Activated T-helper 17 cell treated with anti-CD3 and anti-CD28 coated beads, Interleukin-2, amount 50 U/mL, for 72 hours (primary cell): ENCODE results near the gene CLDN16. TPM values are rescaled to one million over a fixed set of nuclear protein-coding genes. Genes with fewer than 3 reads are reported as not detected.

Experiments
- ATAC-seq: fragments of 150-1000 bp; cut with Tn5 transposase; replicated peaks from 2 replicates; pipeline ENCODE4 v1.10.0; 2021; ENCODE audit warnings: mild to moderate bottlenecking, moderate library complexity
- H3K27ac Mint-ChIP-seq: one replicate; pipeline ENCODE4 v1.8.0; 2022; ENCODE audit warnings: mixed read lengths
- H3K27me3 Mint-ChIP-seq: one replicate; pipeline ENCODE4 v1.8.0; 2022; ENCODE audit warnings: mixed read lengths
- H3K36me3 Mint-ChIP-seq: one replicate; pipeline ENCODE4 v1.8.0; 2022; ENCODE audit warnings: low read depth, mild to moderate bottlenecking, mixed read lengths
- H3K4me1 Mint-ChIP-seq: one replicate; pipeline ENCODE4 v1.8.0; 2022; ENCODE audit warnings: mixed read lengths
- H3K4me3 Mint-ChIP-seq: one replicate; pipeline ENCODE4 v1.8.0; 2022; ENCODE audit warnings: mild to moderate bottlenecking, mixed read lengths
- H3K9me3 Mint-ChIP-seq: one replicate; pipeline ENCODE4 v1.8.0; 2022; ENCODE audit warnings: mixed read lengths
- total RNA-seq, 2 donors: library from RNA; stranded (reverse); gene quantifications; one replicate each; pipeline ENCODE4 v1.2.3, GENCODE V29; 2022

Gene CLDN16
- total RNA-seq, 2 donors from 2014 or later, result not detected

GRCh38 chr3:190397889-190398288 lies 9.9 kb downstream of the CLDN16 start:
- Mint-ChIP-seq H3K36me3 (no peaks in the 10 kb centered on the region), H3K4me1 (no peaks in the 10 kb centered on the region), H3K27me3 (peaks cover 4% of the 10 kb centered on the region), H3K27ac (no peak overlapping the region), H3K9me3 (no peaks in the 10 kb centered on the region), H3K4me3 (no peak overlapping the region)
- ATAC-seq, result no peak

GRCh38 chr3:190399677-190400076 lies 11.7 kb downstream of the CLDN16 start:
- no peak for ATAC-seq
- no peaks in the 10 kb centered on the region for H3K9me3 Mint-ChIP-seq
- no peaks in the 10 kb centered on the region for H3K4me1 Mint-ChIP-seq
- H3K27ac Mint-ChIP-seq, result no peak overlapping the region
- peaks cover 4% of the 10 kb centered on the region for H3K27me3 Mint-ChIP-seq
- H3K36me3 Mint-ChIP-seq, result no peaks in the 10 kb centered on the region
- H3K4me3 Mint-ChIP-seq, result no peak overlapping the region

GRCh38 chr3:190401963-190402362 lies 14.0 kb downstream of the CLDN16 start:
- Mint-ChIP-seq H3K27ac (no peak overlapping the region), H3K4me1 (no peaks in the 10 kb centered on the region), H3K27me3 (peaks cover 4% of the 10 kb centered on the region), H3K36me3 (no peaks in the 10 kb centered on the region), H3K9me3 (no peaks in the 10 kb centered on the region), H3K4me3 (no peak overlapping the region)
- no peak for ATAC-seq

GRCh38 chr3:190404715-190405114 lies 16.8 kb downstream of the CLDN16 start:
- H3K9me3 Mint-ChIP-seq, result no peaks in the 10 kb centered on the region
- H3K4me1 Mint-ChIP-seq, result no peaks in the 10 kb centered on the region
- H3K27ac Mint-ChIP-seq, result no peak overlapping the region

GRCh38 chr3:190414297-190414696 lies 26.3 kb downstream of the CLDN16 start:
- Mint-ChIP-seq H3K27me3 (no peaks in the 10 kb centered on the region), H3K27ac (no peak overlapping the region), H3K4me3 (no peak overlapping the region), H3K4me1 (no peaks in the 10 kb centered on the region), H3K9me3 (no peaks in the 10 kb centered on the region), H3K36me3 (no peaks in the 10 kb centered on the region)
- ATAC-seq, result no peak

More at GRCh38 chr3:190404715-190405114, 16.8 kb downstream of the CLDN16 start:
- no peak for ATAC-seq
- Mint-ChIP-seq H3K27me3 (no peaks in the 10 kb centered on the region), H3K4me3 (no peak overlapping the region), H3K36me3 (no peaks in the 10 kb centered on the region)

- H3K4me1 Mint-ChIP-seq, result peaks cover 3% of the 10 kb centered on the region
- no peaks in the 10 kb centered on the region for H3K27me3 Mint-ChIP-seq
- no peaks in the 10 kb centered on the region for H3K36me3 Mint-ChIP-seq
- H3K27ac Mint-ChIP-seq, result peak overlapping the region; percentile 71
- peak overlapping the region; percentile 23 for H3K4me3 Mint-ChIP-seq
- no peaks in the 10 kb centered on the region for H3K9me3 Mint-ChIP-seq
- no peak for ATAC-seq
Observed at GRCh38 chr3:190424108-190424477, 36.1 kb downstream of the CLDN16 start.

GRCh38 chr3:190424478-190425439 lies 36.8 kb downstream of the CLDN16 start:
- ATAC-seq, result peak; percentile 50
- H3K4me1 Mint-ChIP-seq, result peaks cover 3% of the 10 kb centered on the region
- H3K4me3 Mint-ChIP-seq, result peak overlapping the region; percentile 23
- H3K27me3 Mint-ChIP-seq, result no peaks in the 10 kb centered on the region
- peak overlapping the region; percentile 71 for H3K27ac Mint-ChIP-seq
- H3K9me3 Mint-ChIP-seq, result no peaks in the 10 kb centered on the region
- H3K36me3 Mint-ChIP-seq, result no peaks in the 10 kb centered on the region

GRCh38 chr3:190425833-190426232 lies 37.9 kb downstream of the CLDN16 start:
- H3K27me3 Mint-ChIP-seq, result no peaks in the 10 kb centered on the region
- H3K27ac Mint-ChIP-seq, result no peak overlapping the region
- H3K9me3 Mint-ChIP-seq, result no peaks in the 10 kb centered on the region
- H3K4me3 Mint-ChIP-seq, result no peak overlapping the region
- no peaks in the 10 kb centered on the region for H3K36me3 Mint-ChIP-seq
- peaks cover 3% of the 10 kb centered on the region for H3K4me1 Mint-ChIP-seq
- ATAC-seq, result no peak

GRCh38 chr3:190426806-190427507 lies 39.0 kb downstream of the CLDN16 start:
- no peak overlapping the region for H3K27ac Mint-ChIP-seq

GRCh38 chr3:190429681-190430080 lies 41.7 kb downstream of the CLDN16 start:
- no peak for ATAC-seq
- no peaks in the 10 kb centered on the region for H3K9me3 Mint-ChIP-seq
- no peaks in the 10 kb centered on the region for H3K36me3 Mint-ChIP-seq
- H3K4me1 Mint-ChIP-seq, result peaks cover 3% of the 10 kb centered on the region
- H3K27ac Mint-ChIP-seq, result no peak overlapping the region
- no peak overlapping the region for H3K4me3 Mint-ChIP-seq
- peaks cover 5% of the 10 kb centered on the region for H3K27me3 Mint-ChIP-seq

More at GRCh38 chr3:190426806-190427507, 39.0 kb downstream of the CLDN16 start:
- Mint-ChIP-seq H3K4me3 (no peak overlapping the region), H3K27me3 (no peaks in the 10 kb centered on the region), H3K9me3 (no peaks in the 10 kb centered on the region), H3K36me3 (no peaks in the 10 kb centered on the region), H3K4me1 (peaks cover 3% of the 10 kb centered on the region)
- no peak for ATAC-seq

- Mint-ChIP-seq H3K27ac (no peak overlapping the region), H3K4me1 (no peaks in the 10 kb centered on the region), H3K4me3 (no peak overlapping the region), H3K9me3 (no peaks in the 10 kb centered on the region), H3K36me3 (no peaks in the 10 kb centered on the region), H3K27me3 (peaks cover 9% of the 10 kb centered on the region)
- no peak for ATAC-seq
Observed at GRCh38 chr3:190430906-190431305, 42.9 kb downstream of the CLDN16 start.

GRCh38 chr3:190432216-190432615 lies 44.3 kb downstream of the CLDN16 start:
- ATAC-seq, result no peak
- no peaks in the 10 kb centered on the region for H3K36me3 Mint-ChIP-seq

GRCh38 chr3:190433626-190434025 lies 45.7 kb downstream of the CLDN16 start:
- peaks cover 3% of the 10 kb centered on the region for H3K4me1 Mint-ChIP-seq
- no peaks in the 10 kb centered on the region for H3K9me3 Mint-ChIP-seq
- peaks cover 18% of the 10 kb centered on the region for H3K27me3 Mint-ChIP-seq
- H3K36me3 Mint-ChIP-seq, result no peaks in the 10 kb centered on the region
- H3K27ac Mint-ChIP-seq, result no peak overlapping the region
- ATAC-seq, result no peak
- H3K4me3 Mint-ChIP-seq, result no peak overlapping the region

More at GRCh38 chr3:190432216-190432615, 44.3 kb downstream of the CLDN16 start:
- Mint-ChIP-seq H3K4me3 (no peak overlapping the region), H3K9me3 (no peaks in the 10 kb centered on the region), H3K4me1 (peaks cover 3% of the 10 kb centered on the region), H3K27ac (no peak overlapping the region), H3K27me3 (peaks cover 18% of the 10 kb centered on the region)

GRCh38 chr3:190435618-190436017 lies 47.7 kb downstream of the CLDN16 start:
- H3K4me1 Mint-ChIP-seq, result peaks cover 3% of the 10 kb centered on the region
- no peak overlapping the region for H3K27ac Mint-ChIP-seq
- no peak for ATAC-seq
- H3K27me3 Mint-ChIP-seq, result peaks cover 18% of the 10 kb centered on the region
- H3K4me3 Mint-ChIP-seq, result no peak overlapping the region
- H3K36me3 Mint-ChIP-seq, result no peaks in the 10 kb centered on the region
- H3K9me3 Mint-ChIP-seq, result no peaks in the 10 kb centered on the region

- ATAC-seq, result no peak
- peaks cover 3% of the 10 kb centered on the region for H3K4me1 Mint-ChIP-seq
- no peaks in the 10 kb centered on the region for H3K9me3 Mint-ChIP-seq
- H3K36me3 Mint-ChIP-seq, result no peaks in the 10 kb centered on the region
- H3K4me3 Mint-ChIP-seq, result no peak overlapping the region
- H3K27ac Mint-ChIP-seq, result no peak overlapping the region
- peaks cover 18% of the 10 kb centered on the region for H3K27me3 Mint-ChIP-seq
Observed at GRCh38 chr3:190436331-190436730, 48.4 kb downstream of the CLDN16 start.
